HG03457 (cell line): ENCODE results near the gene ATRIP.
A peak's percentile ranks its signal among the peaks of the same experiment; 100 is the strongest.
"Not testable (repeated sequence)": the region's sequence is repeated elsewhere in the genome, so short reads cannot be mapped to it uniquely, and the experiment has no call there.

Experiments
- ATAC-seq: cut with Tn5 transposase; IDR thresholded peaks from one replicate; pipeline ENCODE4 v1.9.1; 2021; ENCODE audit warnings: moderate number of reproducible peaks; ENCODE audit not compliant: unreplicated experiment

Gene ATRIP

DNA sequence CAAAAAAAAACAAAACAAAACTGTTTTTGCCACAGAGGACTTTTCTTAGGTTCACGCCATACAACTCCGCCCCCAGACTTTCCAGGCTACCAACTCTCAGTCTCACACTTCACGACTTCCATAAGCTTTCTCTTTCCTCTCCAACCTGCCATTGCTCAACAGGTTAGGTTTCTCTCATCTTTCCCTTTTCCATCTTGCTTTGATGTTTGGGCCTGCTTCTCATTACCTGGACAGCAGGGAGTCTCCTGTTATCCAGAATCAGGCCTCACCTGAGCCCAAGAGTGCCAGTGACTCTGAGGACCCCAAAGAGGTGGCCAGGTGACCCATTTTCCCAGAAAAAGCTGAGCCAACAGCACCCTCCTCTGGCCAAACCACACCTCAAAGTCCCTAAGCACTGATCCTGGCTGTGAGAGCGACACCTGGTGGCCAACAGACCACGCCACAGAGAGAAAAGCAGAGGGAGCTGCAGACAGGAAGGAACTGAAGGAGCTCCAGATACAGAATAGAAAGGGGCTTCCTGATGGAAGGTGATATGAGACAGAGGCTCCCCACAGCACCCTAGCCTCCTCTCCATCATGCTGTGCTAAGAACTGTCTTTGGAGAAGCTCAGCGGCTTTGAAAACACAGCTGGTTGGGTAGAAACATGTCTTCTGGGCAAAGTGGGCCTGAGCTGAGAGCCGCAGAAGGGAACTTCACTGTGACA is 10.6 kb upstream of the ATRIP start:
- ATAC-seq = no peak

DNA sequence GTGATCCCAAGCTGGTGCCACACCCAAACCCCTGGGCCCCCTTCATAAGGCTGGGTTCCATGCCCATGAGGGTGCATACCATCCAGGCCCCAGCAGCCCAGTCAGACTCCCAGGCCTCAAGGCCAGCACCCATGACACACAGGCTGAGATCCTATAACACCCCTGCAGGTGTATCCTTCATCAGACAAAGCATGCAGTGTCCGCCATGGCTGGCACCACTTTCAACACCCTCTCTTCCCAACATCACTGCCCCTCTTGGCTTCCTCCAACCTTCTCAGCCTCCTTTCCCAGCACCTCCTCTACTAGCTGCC is 10.1 kb upstream of the ATRIP start:
- no peak for ATAC-seq

DNA sequence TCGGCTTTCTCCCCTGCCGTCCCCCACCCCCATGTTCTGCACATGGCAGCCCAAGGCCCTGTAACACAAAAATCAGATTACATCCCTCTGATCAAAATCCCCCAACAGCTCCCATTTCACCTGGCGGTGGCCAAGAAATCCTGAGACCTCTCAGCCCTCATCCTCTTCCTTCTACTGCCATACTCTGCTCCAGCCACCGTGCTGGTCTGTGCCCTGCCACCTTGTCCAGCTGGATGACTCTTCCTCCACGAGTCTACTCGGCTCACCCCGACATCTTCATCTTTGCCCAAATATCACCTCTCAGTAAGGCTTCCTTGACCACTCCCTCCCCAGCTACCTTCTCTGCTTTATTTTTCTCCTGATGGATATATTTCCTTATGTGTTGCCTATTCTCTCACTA is 9.7 kb upstream of the ATRIP start:
- no peak for ATAC-seq

DNA sequence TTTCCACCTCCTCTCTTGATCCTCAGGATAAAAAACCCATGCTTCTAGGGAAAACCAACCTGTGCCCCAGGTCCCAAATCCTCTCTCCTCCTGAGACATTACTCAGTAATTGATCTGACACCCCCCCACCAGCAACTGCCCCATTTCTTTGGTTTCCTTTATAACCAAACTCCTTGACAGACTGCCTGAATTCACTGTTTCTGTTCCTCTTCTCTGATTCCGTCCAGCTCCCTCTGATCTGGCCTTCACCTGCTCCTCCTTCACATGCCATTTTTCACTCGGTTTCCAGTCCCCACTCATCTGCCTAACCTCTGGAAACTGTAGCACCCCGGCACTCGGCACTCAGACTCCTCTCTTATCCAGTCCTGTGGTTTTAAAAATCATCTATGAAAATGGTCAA is 8.7 kb upstream of the ATRIP start:
- ATAC-seq = no peak

DNA sequence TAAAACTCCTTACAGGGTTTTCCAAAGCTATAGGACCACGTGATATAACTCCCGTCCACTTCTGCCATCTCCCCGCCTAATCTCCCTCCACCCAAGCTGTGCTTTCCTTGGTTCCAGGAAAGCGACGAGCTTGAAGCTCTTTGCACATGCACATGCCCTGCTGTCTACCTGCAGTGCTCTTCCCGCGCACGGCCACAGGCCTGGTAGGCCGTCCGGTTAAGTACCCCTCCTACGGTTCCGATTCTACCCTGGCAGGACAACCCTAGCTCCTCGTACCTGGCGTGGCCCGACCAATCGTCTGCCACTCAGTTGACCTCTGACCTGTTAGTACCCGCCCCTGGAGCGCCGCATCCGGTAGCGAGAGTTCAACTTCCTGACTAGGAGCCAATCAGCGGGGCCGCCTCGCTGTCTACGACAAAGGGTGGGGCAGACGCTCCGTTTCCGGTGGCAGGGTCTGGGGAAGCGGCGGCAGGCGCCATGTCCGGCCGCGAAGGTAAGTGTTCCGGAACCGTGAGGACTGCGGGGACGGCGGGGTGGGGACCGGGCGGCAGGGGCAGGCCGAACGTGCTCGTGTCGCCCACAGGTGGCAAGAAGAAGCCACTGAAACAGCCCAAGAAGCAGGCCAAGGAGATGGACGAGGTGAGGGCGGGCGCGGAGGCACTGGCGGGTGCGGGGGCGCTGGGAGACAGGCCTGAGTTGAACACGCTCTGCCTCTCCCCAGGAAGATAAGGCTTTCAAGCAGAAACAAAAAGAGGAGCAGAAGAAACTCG is 6.5 kb upstream of the ATRIP start, which contains the start of the genes CCDC51 and TMA7:
TSS of gene CCDC51 (minus strand) at position 300 of the 770 bp plus-strand sequence. CDS start 4,991 bp downstream, outside the sequence.
TSS of gene TMA7 (plus strand) at position 438 of the 770 bp plus-strand sequence. CDS start at position 478, 40 bp downstream.
- ATAC-seq = peak; percentile 90

DNA sequence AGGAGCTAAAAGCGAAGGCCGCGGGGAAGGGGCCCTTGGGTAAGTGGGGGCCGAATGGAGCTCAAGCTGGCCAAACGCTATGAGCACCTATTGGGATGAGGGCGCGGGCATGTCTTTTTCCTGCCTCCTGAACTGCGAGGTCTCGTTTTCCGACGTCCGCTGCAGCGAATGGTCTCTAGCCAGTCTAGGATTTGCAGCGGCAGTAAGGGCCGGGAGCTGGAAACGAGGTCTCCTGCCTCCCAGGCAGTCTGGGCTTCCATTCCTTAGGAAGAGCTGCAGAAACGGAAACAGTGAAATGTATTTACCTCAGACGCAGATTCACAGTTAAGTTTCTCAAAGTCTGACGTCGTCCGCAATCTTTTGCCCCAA is 6.0 kb upstream of the ATRIP start:
- peak; percentile 1 for ATAC-seq

DNA sequence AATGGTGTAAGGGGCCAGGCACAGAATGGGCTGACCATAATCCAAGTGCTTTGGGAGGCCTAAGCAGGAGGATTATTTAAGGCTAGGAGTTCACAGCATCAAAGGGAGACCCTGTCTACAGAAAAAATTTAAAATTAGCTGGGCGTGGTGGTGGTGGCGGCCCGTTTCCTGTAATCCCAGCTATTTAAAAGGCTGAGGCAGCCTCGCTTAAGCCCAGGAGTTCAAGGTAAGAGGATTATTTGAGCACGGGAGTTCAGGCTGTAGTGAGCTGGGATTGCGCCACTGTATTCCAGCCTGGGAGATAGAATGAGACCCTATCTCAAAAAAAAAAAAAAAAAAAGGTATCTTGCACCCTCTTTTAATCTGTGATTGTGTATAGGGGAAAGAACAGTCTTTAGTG is 4.6 kb upstream of the ATRIP start:
- ATAC-seq = no peak

DNA sequence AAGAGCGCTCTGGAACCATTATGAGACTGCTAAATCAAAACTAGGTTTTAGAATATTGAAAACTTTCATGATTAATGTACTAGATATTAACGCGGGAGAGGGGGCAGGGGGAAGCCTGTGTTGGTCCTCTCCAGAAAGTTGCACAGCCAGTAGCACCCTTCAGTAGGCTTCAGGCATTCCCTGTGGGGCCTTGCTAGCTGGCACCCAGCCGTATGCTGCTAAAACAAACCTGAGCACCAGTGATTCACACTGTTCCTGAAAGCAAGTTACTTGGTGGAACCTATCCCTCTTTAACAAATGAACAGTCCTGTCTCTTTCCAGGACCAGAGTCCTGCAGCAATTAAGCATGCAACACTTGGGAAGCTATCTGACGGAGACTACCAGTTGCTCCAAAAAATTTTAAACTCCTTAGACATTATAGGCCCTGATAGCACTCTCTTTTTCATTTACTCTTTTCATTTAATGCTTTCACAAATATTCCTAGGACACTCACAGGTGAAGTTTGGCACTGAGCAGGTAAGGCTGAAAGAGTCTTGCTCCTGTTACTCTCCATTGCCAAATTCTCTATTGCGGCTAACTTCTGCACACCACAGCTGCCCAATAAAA is 1.2 kb upstream of the ATRIP start:
- no peak for ATAC-seq

DNA sequence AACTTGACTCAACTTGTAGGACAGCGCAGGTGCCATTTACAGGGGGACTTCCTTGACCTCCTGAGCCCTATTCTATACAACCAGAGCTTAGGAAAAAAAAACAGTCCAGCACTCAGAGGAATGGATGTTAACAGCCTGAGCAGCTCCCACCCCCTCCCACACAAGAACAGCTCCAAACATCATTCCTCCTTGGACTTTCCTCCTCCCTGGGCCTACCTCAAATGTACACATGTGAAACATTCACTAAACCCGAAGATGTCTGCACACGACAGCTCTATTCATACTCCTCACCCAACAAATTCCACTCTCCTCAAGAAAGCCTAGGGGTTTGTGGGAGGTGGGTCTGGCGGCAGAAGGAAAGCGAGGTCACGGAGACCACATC is 503 bp upstream of the ATRIP start:
- ATAC-seq = no peak

DNA sequence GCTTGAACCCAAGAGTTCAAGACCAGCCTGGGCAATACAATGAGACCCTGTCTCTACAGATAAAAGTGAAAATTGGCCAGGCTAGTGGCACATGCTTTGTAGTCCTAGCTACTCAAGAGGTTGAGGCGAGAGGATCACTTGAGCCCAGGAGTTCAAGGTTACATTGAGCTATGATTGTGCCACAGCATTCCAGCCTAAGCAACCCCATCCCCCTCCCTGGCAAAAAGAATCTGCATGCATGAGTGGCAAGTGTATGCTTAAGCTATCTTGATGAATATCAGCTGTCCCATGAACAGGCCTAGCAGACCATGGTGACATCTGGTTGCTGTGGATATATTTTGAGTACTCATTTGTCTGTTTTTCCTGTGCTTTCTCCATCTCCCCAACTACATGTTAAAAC is 4.7 kb downstream of the ATRIP start:
- no peak for ATAC-seq

DNA sequence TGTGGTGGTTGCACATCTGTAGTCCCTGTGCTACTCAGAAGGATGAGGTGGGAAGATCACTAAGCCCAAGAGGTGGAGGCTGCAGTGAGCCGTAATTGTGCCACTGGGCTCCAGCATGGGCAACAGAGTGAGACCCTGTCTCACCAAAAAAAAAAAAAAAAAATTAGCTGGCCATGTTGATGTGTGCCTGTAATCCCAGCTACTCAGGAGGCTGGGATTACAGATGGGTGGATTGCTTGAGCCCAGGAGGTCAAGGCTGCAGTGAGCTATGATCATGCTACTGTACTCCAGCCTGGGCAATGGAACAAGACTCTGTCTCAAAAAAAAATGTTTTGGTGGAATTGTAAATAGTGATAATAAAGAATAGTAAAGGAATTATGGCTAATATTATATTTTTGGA is 9.9 kb downstream of the ATRIP start:
- ATAC-seq = no peak

DNA sequence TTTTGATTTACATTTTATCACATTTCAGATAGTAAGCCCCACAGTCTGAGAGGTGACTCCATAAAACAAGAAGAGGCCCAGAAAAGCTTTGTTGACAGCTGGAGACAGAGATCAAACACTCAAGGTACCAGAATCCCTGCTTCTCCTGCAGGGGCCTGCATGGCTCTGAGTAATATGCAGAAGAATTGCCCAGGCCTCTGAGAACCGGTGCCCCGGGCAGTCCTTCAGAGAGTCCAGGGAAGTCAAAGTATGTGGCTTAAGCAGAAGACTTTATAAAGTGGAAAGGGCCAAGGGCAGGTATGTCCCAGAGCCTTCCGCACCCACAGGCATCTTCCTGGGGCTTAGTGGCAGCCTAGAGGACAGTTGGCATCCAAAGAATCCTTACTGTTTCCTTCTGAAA is 12.8 kb downstream of the ATRIP start:
- no peak for ATAC-seq

DNA sequence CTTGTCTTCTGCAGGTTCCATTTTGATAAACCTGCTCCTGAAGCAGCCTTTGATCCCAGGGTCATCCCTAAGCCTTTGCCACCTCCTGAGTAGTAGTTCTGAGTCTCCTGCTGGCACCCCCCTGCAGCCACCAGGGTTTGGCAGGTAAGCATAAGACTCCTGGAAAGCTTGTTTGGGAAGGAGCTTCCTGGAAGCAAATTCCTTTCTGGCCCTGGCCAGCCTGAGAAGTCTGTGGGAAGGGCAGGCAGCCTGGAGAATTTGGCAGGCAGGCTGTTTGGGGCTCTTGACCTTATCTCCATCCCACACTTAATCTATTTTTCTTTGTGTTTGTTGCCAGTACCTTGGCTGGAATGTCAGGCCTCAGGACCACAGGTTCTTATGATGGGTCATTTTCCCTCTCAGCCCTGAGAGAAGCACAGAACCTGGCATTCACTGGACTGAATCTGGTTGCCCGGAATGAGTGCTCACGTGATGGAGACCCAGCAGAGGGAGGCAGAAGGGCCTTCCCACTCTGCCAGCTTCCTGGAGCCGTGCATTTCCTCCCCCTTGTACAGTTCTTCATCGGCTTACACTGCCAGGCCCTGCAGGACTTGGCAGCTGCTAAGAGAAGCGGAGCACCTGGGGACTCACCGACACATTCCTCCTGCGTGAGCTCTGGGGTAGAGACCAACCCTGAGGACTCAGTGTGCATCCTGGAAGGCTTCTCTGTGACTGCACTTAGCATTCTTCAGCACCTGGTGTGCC is 13.4 kb downstream of the ATRIP start:
- no peak for ATAC-seq

DNA sequence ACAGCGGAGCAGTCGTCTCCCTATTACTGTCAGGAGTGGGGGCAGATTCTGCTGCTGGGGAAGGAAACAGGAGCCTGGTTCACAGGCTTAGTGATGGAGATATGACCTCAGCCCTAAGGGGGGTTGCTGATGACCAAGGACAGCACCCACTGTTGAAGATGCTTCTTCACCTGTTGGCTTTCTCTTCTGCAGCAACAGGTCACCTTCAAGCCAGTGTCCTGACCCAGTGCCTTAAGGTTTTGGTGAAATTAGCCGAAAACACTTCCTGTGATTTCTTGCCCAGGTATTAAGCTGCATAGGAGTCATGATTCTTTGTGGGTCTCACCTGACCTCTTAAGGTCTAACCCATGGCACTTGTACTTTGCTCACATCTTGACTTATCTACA is 14.0 kb downstream of the ATRIP start:
- no peak for ATAC-seq

DNA sequence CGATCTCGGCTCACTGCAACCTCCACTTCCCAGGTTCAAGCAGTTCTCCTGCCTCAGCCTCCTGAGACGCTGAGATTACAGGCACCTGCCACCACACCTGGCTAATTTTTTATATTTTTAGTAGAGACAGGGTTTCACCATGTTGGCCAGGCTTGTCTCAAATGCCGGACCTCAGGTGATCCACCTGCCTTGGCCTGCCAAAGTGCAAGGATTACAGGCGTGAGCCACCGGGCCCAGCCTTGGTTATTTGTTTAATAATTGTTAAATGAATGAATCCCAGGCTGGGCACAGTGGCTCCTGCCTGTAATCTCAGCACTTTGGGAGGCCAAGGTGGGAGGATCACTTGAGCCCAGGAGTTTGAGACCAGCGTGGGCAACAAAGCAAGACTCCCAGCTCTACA is 15.2 kb downstream of the ATRIP start:
- not testable (repeated sequence) for ATAC-seq

DNA sequence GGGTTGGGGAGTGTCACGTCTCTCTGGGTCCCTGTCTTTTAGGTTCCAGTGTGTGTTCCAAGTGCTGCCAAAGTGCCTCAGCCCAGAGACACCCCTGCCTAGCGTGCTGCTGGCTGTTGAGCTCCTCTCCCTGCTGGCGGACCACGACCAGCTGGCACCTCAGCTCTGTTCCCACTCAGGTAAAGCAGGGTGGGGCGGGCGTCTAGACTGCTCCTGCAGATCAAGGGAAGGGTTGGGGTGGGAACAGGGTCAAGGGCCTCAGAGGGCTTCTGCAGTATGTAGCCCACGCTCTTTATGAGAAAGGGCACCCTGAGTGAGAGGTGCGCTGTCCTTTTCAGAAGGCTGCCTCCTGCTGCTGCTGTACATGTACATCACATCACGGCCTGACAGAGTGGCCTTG is 17.2 kb downstream of the ATRIP start:
- no peak for ATAC-seq

DNA sequence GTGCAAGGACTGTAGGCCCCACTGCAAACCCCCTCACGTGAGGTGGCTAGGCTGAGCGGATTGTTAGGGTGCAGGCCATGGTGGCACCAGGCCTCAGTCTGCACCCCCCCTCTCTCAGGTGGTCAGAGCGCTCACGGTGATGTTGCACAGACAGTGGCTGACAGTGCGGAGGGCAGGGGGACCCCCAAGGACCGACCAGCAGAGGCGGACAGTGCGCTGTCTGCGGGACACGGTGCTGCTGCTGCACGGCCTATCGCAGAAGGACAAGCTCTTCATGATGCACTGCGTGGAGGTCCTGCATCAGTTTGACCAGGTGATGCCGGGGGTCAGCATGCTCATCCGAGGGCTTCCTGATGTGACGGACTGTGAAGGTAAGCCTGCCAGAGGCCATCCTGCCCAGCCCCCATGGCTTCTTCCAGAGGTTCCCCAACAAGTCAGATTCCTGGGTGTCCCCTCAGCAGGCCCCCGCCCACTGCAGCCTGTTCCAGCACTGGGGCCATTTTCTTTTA is 18.2 kb downstream of the ATRIP start:
- no peak for ATAC-seq

DNA sequence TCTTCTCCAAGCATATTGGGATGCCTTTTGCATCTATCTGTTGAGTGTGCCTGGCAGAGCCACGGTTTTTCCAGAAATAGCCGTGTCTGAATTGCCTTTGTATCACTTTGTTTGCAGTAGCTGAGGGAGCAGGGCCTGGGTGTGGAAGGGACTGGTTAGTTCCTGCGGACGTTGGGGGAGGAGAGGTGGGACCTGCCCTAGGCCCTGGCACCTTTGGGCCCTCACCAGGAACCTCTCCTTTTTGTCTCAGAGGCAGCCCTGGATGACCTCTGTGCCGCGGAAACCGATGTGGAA is 18.6 kb downstream of the ATRIP start:
- ATAC-seq = no peak

DNA sequence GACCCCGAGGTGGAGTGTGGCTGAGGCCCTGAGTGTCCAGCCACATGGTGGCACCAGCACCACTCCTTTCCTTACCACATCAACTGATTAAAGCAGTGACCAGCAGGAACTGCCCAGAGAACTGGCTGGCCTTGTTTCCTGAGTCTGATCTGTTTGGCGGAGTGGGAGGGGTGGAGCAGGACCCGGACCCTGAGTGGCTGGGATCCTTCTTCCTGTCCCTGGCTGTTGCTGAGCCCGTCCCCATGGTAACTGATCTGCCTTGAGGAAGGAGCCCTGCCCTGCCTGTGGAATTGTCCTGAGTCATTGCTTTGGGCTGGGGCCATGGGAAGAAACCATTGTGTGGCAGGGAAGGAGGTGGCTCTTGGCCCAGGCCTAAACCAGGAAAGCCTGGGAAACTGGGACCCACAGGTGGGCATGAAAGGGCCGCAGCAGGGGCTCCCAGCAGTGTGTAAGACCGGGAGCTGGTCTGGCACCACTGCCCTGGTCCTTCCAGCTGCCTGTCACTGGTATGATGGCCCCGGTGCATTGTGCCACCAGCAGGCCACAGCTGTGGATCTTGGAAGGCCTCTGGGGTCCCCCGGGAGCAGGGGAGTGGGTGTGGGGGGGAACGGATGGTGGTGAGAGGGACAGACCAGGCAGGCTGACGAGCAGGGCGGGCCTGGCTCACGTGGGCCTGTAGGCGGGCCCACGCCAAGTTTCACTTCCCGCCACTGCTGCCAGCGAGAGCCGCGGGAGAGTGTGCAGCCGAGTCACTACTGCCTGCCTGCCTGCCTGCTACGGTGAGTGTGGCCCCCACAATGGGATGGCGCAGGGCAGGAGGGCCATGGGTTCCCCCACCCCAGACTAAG is 19.2 kb downstream of the ATRIP start:
- ATAC-seq = peak; percentile 42

DNA sequence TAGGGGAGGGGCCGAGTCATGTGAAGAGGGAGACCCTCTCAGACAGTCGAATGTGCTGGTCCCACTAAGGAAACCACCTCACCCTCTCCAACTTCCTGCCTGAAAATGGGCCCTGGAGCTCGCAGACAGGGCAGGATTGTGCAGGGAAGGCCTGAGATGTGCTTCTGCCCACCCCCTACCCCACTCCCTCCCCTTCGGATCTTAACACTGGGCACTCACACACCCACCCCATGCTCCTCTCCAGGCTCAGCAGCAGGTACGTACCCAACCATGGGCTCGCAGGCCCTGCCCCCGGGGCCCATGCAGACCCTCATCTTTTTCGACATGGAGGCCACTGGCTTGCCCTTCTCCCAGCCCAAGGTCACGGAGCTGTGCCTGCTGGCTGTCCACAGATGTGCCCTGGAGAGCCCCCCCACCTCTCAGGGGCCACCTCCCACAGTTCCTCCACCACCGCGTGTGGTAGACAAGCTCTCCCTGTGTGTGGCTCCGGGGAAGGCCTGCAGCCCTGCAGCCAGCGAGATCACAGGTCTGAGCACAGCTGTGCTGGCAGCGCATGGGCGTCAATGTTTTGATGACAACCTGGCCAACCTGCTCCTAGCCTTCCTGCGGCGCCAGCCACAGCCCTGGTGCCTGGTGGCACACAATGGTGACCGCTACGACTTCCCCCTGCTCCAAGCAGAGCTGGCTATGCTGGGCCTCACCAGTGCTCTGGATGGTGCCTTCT is 20.0 kb downstream of the ATRIP start:
- no peak for ATAC-seq
